ENCODE measurements around the gene NOTCH3. TPM values are rescaled to one million over a fixed set of nuclear protein-coding genes. Genes with fewer than 3 reads are reported as not detected.

NOTCH3 gene
- polyA plus RNA-seq, 4 donors, result 0.45 to 15.6 (median 6.6) TPM

GRCh38 chr19:15210323-15210781 lies 9.6 kb upstream of the NOTCH3 start:
- Histone ChIP-seq H3K4me3 (ENCODE audit: low read depth in 1 of 3, low read length in 3 of 3) (no peak overlapping the region), H3K4me1 (ENCODE audit: control insufficient read depth in 3 of 3, insufficient read depth in 2 of 3, low read depth in 1 of 3, low read length in 2 of 3) (no peaks in the 10 kb centered on the region), H3K27me3 (ENCODE audit: control insufficient read depth in 3 of 3, insufficient read depth in 3 of 3, low read length in 3 of 3) (no peaks in the 10 kb centered on the region), H3K27ac (ENCODE audit: low read depth in 1 of 3, low read length in 2 of 3) (no peak overlapping the region), H3K9me3 (ENCODE audit: control insufficient read depth in 2 of 2, insufficient read depth in 1 of 2, low read depth in 1 of 2, low read length in 1 of 2) (peaks cover 0 to 4% of the 10 kb centered on the region in 2 donors), H3K36me3 (ENCODE audit: control insufficient read depth in 3 of 3, insufficient read depth in 2 of 3, low read depth in 1 of 3, low read length in 3 of 3) (no peaks in the 10 kb centered on the region)
- DNase-seq (peak in 1 of 2 donors; percentile 30), FAIRE-seq (no peak)
- WGBS, 3 donors, result 64 to 67% (median 66%) methylated on average over 5 of the region's 5 CpGs

DNA sequence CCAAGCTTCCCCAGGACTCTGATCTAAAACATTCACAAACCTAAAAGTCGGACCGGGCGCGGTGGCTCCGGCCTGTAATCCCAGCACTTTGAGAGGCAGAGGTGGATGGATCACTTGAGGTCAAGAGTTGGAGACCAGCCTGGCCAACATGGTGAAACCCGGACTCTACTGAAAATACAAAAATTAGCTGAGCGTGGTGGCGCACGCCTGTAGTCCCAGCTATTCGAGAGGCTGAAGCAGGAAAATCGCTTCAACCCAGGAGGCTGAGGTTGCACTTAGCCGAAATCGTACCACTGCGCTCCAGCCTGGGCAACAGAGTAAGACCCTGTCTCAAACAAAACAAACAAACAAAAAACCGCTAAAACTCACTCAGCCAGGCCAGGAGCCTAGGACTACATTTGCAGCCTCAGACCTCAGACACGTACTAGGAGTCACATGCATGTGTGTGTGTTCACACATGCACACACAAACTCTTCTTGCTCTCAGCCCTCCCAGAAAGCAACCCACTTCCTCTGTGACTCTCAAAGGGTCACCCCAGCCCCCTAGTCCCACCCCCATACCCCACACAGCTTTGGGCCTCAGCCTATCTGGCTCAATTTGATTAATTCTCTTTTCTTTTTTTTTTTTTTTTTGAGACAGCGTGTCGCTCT lies 704 bp upstream of the NOTCH3 start:
- H3K27me3 ChIP-seq (ENCODE audit: control insufficient read depth in 3 of 3, insufficient read depth in 3 of 3, low read length in 3 of 3), result peaks cover 0 to 11% (median 0%) of the 10 kb centered on the region in 3 donors
- WGBS, 3 donors, result 82 to 87% (median 85%) methylated on average over 18 of the region's 18 CpGs
- no peak for FAIRE-seq

DNA sequence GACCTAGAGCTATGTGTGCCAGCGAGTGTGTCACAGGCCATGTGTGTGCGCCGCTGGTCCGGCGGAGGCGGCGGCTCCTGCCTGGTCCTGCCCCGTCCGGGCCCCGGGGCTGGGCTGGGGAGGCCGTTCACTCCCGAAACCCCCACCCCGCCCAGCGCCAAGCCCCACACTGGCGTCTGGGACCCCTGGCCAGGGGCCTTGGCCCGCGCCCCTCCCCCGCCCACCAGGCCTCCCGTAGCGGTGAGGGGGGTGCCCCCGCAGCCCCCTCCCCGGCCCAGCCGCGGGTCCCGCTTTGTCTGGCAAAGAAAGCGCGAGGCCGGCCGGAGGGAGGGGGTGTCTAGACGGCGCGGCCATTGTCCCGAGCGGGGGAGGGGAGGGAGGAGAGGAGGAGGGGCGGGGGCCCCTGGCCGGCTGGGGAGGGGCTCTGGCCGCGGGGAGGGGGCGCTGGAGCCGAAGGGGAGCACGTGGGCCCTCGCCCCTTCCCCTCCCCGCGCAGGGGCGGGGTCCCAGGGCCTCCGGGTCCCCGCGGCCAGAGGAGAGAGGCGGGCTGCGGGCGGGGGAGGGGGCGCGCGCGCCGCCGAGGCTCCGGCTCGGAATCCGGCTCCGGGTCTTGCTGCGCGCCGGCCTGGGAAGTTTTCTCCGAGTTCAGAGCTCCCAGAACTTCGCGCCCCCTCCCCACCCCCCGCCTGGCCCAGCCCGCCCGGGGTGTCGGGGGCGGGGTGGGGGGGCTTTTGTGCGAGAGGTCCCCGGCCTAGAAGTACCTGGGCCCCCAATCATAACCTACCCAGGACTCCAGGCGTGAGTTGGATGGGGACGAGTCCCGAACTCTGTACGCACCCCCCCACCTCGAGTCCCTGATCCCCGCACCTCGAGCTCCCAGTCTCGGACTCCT lies 888 bp downstream of the NOTCH3 start:
- FAIRE-seq (no peak), DNase-seq (peak in 1 of 2 donors; percentile 80)
- Histone ChIP-seq H3K27ac (ENCODE audit: low read depth in 1 of 3, low read length in 2 of 3) (peak overlapping the region in 2 of 3 donors; percentile 33 to 36), H3K9me3 (ENCODE audit: control insufficient read depth in 2 of 2, insufficient read depth in 1 of 2, low read depth in 1 of 2, low read length in 1 of 2) (no peaks in the 10 kb centered on the region), H3K4me3 (ENCODE audit: low read depth in 1 of 3, low read length in 3 of 3) (peak overlapping the region; percentile 22 to 77 (median 28)), H3K4me1 (ENCODE audit: control insufficient read depth in 3 of 3, insufficient read depth in 2 of 3, low read depth in 1 of 3, low read length in 2 of 3) (peaks cover 0 to 4% (median 3%) of the 10 kb centered on the region in 3 donors), H3K27me3 (ENCODE audit: control insufficient read depth in 3 of 3, insufficient read depth in 3 of 3, low read length in 3 of 3) (peaks cover 0 to 11% (median 0%) of the 10 kb centered on the region in 3 donors), H3K36me3 (ENCODE audit: control insufficient read depth in 3 of 3, insufficient read depth in 2 of 3, low read depth in 1 of 3, low read length in 3 of 3) (peaks cover 0 to 8% (median 0%) of the 10 kb centered on the region in 3 donors)
- WGBS, 3 donors, result 3 to 7% (median 4%) methylated on average over 34 to 78 of the region's 82 CpGs

More for the DNA sequence above, 704 bp upstream of the NOTCH3 start:
- no peak for DNase-seq
- Histone ChIP-seq H3K9me3 (ENCODE audit: control insufficient read depth in 2 of 2, insufficient read depth in 1 of 2, low read depth in 1 of 2, low read length in 1 of 2) (peaks cover 0 to 4% of the 10 kb centered on the region in 2 donors), H3K4me3 (ENCODE audit: low read depth in 1 of 3, low read length in 3 of 3) (peak overlapping the region in 1 of 3 donors; percentile 17), H3K4me1 (ENCODE audit: control insufficient read depth in 3 of 3, insufficient read depth in 2 of 3, low read depth in 1 of 3, low read length in 2 of 3) (peaks cover 0 to 4% (median 3%) of the 10 kb centered on the region in 3 donors), H3K36me3 (ENCODE audit: control insufficient read depth in 3 of 3, insufficient read depth in 2 of 3, low read depth in 1 of 3, low read length in 3 of 3) (peaks cover 0 to 8% (median 0%) of the 10 kb centered on the region in 3 donors), H3K27ac (ENCODE audit: low read depth in 1 of 3, low read length in 2 of 3) (no peak overlapping the region)

DNA sequence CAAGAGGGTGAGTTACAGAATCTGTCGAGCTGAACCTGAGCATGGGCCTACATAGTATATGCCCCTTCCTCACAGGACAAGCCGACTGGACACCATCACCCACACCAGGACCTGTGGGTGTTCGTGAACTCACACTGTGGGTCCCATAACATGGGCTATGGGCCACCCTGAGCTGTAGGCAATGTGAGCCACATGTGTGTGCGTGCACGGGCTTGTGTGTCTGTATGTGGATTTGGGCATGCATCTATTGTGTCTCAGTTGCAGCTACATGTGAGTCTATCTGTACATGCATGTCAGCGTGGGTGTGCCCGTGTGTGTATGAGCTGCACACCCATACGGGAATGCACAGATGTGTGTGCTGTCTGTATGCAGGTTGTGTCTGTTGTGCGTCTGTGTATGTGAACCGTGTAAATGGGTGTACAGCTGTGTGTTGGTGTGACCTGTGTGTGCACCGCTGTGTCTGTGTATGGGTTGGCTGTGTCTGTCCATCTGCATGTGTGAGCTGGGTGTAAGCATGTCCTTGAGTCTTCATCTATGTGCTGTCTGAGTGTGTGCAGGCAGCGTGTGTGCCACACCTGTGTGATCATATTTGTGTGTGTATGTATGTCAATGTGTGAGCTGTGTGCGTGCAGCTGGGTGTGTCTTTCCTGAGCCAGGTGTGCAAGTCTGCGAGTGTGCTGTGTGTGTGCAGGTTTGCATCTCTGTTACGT lies 1.7 kb downstream of the NOTCH3 start:
- H3K9me3 ChIP-seq (ENCODE audit: control insufficient read depth in 2 of 2, insufficient read depth in 1 of 2, low read depth in 1 of 2, low read length in 1 of 2), result no peaks in the 10 kb centered on the region
- H3K4me1 ChIP-seq (ENCODE audit: control insufficient read depth in 3 of 3, insufficient read depth in 2 of 3, low read depth in 1 of 3, low read length in 2 of 3), result peaks cover 0 to 4% (median 3%) of the 10 kb centered on the region in 3 donors
- H3K27me3 ChIP-seq (ENCODE audit: control insufficient read depth in 3 of 3, insufficient read depth in 3 of 3, low read length in 3 of 3), result peaks cover 0 to 11% (median 0%) of the 10 kb centered on the region in 3 donors
- H3K36me3 ChIP-seq (ENCODE audit: control insufficient read depth in 3 of 3, insufficient read depth in 2 of 3, low read depth in 1 of 3, low read length in 3 of 3), result peaks cover 0 to 8% (median 0%) of the 10 kb centered on the region in 3 donors
- no peak overlapping the region for H3K27ac ChIP-seq (ENCODE audit: low read depth in 1 of 3, low read length in 2 of 3)
- H3K4me3 ChIP-seq (ENCODE audit: low read depth in 1 of 3, low read length in 3 of 3), result no peak overlapping the region
- DNase-seq, result peak in 1 of 2 donors; percentile 36
- FAIRE-seq, result no peak
- 52 to 69% (median 62%) methylated on average over 15 of the region's 15 CpGs for WGBS, 3 donors

- DNase-seq (peak in 1 of 2 donors; percentile 47), FAIRE-seq (no peak)
- Histone ChIP-seq H3K27ac (ENCODE audit: low read depth in 1 of 3, low read length in 2 of 3) (no peak overlapping the region), H3K4me3 (ENCODE audit: low read depth in 1 of 3, low read length in 3 of 3) (no peak overlapping the region), H3K4me1 (ENCODE audit: control insufficient read depth in 3 of 3, insufficient read depth in 2 of 3, low read depth in 1 of 3, low read length in 2 of 3) (peaks cover 0 to 4% (median 3%) of the 10 kb centered on the region in 3 donors), H3K36me3 (ENCODE audit: control insufficient read depth in 3 of 3, insufficient read depth in 2 of 3, low read depth in 1 of 3, low read length in 3 of 3) (peaks cover 0 to 11% (median 0%) of the 10 kb centered on the region in 3 donors), H3K27me3 (ENCODE audit: control insufficient read depth in 3 of 3, insufficient read depth in 3 of 3, low read length in 3 of 3) (peaks cover 0 to 11% (median 0%) of the 10 kb centered on the region in 3 donors), H3K9me3 (ENCODE audit: control insufficient read depth in 2 of 2, insufficient read depth in 1 of 2, low read depth in 1 of 2, low read length in 1 of 2) (no peaks in the 10 kb centered on the region)
- 6 to 29% (median 15%) methylated on average over 8 of the region's 8 CpGs for WGBS, 3 donors
Observed at GRCh38 chr19:15197942-15198341, 2.9 kb downstream of the NOTCH3 start.

GRCh38 chr19:15197275-15197941 lies 3.4 kb downstream of the NOTCH3 start:
- WGBS, 3 donors, result 4 to 14% (median 9%) methylated on average over 9 to 12 of the region's 14 CpGs
- no peak for FAIRE-seq
- peaks cover 0 to 11% (median 0%) of the 10 kb centered on the region in 3 donors for H3K27me3 ChIP-seq (ENCODE audit: control insufficient read depth in 3 of 3, insufficient read depth in 3 of 3, low read length in 3 of 3)

GRCh38 chr19:15196360-15197005 lies 4.3 kb downstream of the NOTCH3 start:
- Histone ChIP-seq H3K36me3 (ENCODE audit: control insufficient read depth in 3 of 3, insufficient read depth in 2 of 3, low read depth in 1 of 3, low read length in 3 of 3) (peaks cover 0 to 23% (median 0%) of the 10 kb centered on the region in 3 donors), H3K27me3 (ENCODE audit: control insufficient read depth in 3 of 3, insufficient read depth in 3 of 3, low read length in 3 of 3) (peaks cover 0 to 10% (median 0%) of the 10 kb centered on the region in 3 donors), H3K4me1 (ENCODE audit: control insufficient read depth in 3 of 3, insufficient read depth in 2 of 3, low read depth in 1 of 3, low read length in 2 of 3) (peaks cover 0 to 4% (median 3%) of the 10 kb centered on the region in 3 donors), H3K9me3 (ENCODE audit: control insufficient read depth in 2 of 2, insufficient read depth in 1 of 2, low read depth in 1 of 2, low read length in 1 of 2) (no peaks in the 10 kb centered on the region), H3K27ac (ENCODE audit: low read depth in 1 of 3, low read length in 2 of 3) (peak overlapping the region in 1 of 3 donors; percentile 78), H3K4me3 (ENCODE audit: low read depth in 1 of 3, low read length in 3 of 3) (peak overlapping the region in 2 of 3 donors; percentile 19 to 21)
- WGBS, 3 donors, result 22 to 38% (median 27%) methylated on average over 4 of the region's 4 CpGs
- FAIRE-seq (no peak), DNase-seq (peak in 1 of 2 donors; percentile 59)

More at GRCh38 chr19:15197275-15197941, 3.4 kb downstream of the NOTCH3 start:
- peaks cover 0 to 14% (median 0%) of the 10 kb centered on the region in 3 donors for H3K36me3 ChIP-seq (ENCODE audit: control insufficient read depth in 3 of 3, insufficient read depth in 2 of 3, low read depth in 1 of 3, low read length in 3 of 3)
- no peak overlapping the region for H3K27ac ChIP-seq (ENCODE audit: low read depth in 1 of 3, low read length in 2 of 3)
- H3K4me3 ChIP-seq (ENCODE audit: low read depth in 1 of 3, low read length in 3 of 3), result no peak overlapping the region
- no peak for DNase-seq
- H3K4me1 ChIP-seq (ENCODE audit: control insufficient read depth in 3 of 3, insufficient read depth in 2 of 3, low read depth in 1 of 3, low read length in 2 of 3), result peaks cover 0 to 4% (median 3%) of the 10 kb centered on the region in 3 donors
- no peaks in the 10 kb centered on the region for H3K9me3 ChIP-seq (ENCODE audit: control insufficient read depth in 2 of 2, insufficient read depth in 1 of 2, low read depth in 1 of 2, low read length in 1 of 2)

All from small intestine (tissue), 7 donors.